ENCODE data around the gene CRTC2. TPM values are rescaled to one million over a fixed set of nuclear protein-coding genes. Genes with fewer than 3 reads are reported as not detected.

Gene CRTC2
- total and polyA plus RNA-seq, 12 donors = 14.6 to 50.5 (median 18.6) TPM

GRCh38 chr1:153970346-153970745, 11.9 kb upstream of the CRTC2 start:
- intact Hi-C loops (cut with DNase I) = no loop called here
- no peak for TF ChIP-seq CTCF (IDR thresholded peaks at IDR 0.05)
- WGBS, 2 donors = 91 to 100% methylated on average over 2 of the region's 2 CpGs

GRCh38 chr1:153968972-153969371, 10.6 kb upstream of the CRTC2 start:
- TF ChIP-seq CTCF (IDR thresholded peaks at IDR 0.05) = no peak
- no peak for ATAC-seq
- DNase-seq = no peak
- WGBS, 2 donors = 89 to 96% methylated on average over 2 of the region's 2 CpGs
- H3K27me3 ChIP-seq = no peaks in the 10 kb centered on the region
- H3K27ac ChIP-seq = peak overlapping the region in 2 of 10 donors; percentile 38 to 97
- intact Hi-C loops (cut with DNase I) = loop anchor here in 1 of 10 donors (5.0 kb wide), 1 partner anchor 172 kb away; no protein-coding TSS in a partner anchor
- H3K4me1 ChIP-seq = peaks cover 15 to 45% (median 29%) of the 10 kb centered on the region in 9 donors
- no peak overlapping the region for H3K4me3 ChIP-seq
- peaks cover 0 to 15% (median 10%) of the 10 kb centered on the region in 9 donors for H3K36me3 ChIP-seq
- no peaks in the 10 kb centered on the region for H3K9me3 ChIP-seq

More at GRCh38 chr1:153970346-153970745, 11.9 kb upstream of the CRTC2 start:
- Histone ChIP-seq H3K4me1 (peaks cover 11 to 43% (median 21%) of the 10 kb centered on the region in 9 donors), H3K27ac (no peak overlapping the region), H3K9me3 (no peaks in the 10 kb centered on the region), H3K27me3 (no peaks in the 10 kb centered on the region), H3K4me3 (no peak overlapping the region), H3K36me3 (peaks cover 0 to 28% (median 21%) of the 10 kb centered on the region in 9 donors)
- no peak for ATAC-seq
- no peak for DNase-seq

- peak overlapping the region in 9 of 10 donors; percentile 48 to 91 (median 69) for H3K4me3 ChIP-seq
- H3K27ac ChIP-seq = peak overlapping the region in 5 of 10 donors; percentile 92 to 97 (median 94)
- DNase-seq = no peak
- WGBS, 2 donors = 8 to 10% methylated on average over 12 to 13 of the region's 13 CpGs
- peaks cover 0 to 9% (median 4%) of the 10 kb centered on the region in 9 donors for H3K36me3 ChIP-seq
- H3K9me3 ChIP-seq = no peaks in the 10 kb centered on the region
- ATAC-seq = no peak
- TF ChIP-seq CTCF (IDR thresholded peaks at IDR 0.05) = no peak
- intact Hi-C loops (cut with DNase I) = loop anchor here in 1 of 10 donors (5.0 kb wide), 1 partner anchor 171 kb away; no protein-coding TSS in a partner anchor
- H3K4me1 ChIP-seq = peaks cover 15 to 47% (median 31%) of the 10 kb centered on the region in 9 donors
- H3K27me3 ChIP-seq = no peaks in the 10 kb centered on the region
These were observed 10.0 kb upstream of the CRTC2 start for GRCh38 chr1:153968408-153968807.

- peak in 1 of 9 donors; percentile 2 for TF ChIP-seq CTCF (IDR thresholded peaks at IDR 0.05)
- H3K27ac ChIP-seq = peak overlapping the region; percentile 80 to 97 (median 94)
- peaks cover 15 to 47% (median 31%) of the 10 kb centered on the region in 9 donors for H3K4me1 ChIP-seq
- peaks cover 0 to 6% (median 0%) of the 10 kb centered on the region in 9 donors for H3K36me3 ChIP-seq
- DNase-seq = no peak
- WGBS, 2 donors = 1 to 2% methylated on average over 8 of the region's 8 CpGs
- H3K4me3 ChIP-seq = peak overlapping the region; percentile 24 to 91 (median 67)
- intact Hi-C loops (cut with DNase I) = loop anchor here in 1 of 10 donors (5.0 kb wide), 1 partner anchor 171 kb away; no protein-coding TSS in a partner anchor
- ATAC-seq = no peak
- no peaks in the 10 kb centered on the region for H3K9me3 ChIP-seq
- H3K27me3 ChIP-seq = no peaks in the 10 kb centered on the region
These were observed 9.6 kb upstream of the CRTC2 start for GRCh38 chr1:153968000-153968363.
